ENCODE results near the gene PHACTR1. TPM values are rescaled to one million over a fixed set of nuclear protein-coding genes. Genes with fewer than 3 reads are reported as not detected.

The PHACTR1 gene
- polyA plus RNA-seq, 3 donors = 6.1 to 26.9 (median 7.6) TPM

DNA sequence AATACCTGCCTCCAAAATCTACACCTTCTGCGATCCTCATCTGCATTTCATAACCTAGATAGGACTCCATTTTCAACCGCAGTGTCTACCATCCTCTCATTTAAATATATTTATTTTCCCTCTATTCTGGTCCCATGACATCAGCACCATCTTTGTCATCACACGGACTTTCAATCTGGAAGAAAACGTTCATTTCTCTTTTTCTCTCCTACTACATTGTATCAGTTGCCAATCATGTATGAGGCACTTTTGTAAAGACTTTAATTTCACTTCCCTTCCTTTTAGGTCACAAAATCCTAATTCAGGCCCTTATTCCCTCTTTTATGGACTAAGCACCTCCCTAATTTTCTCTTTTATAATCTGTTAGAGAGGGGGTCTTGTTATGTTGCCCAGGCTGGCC is 89.6 kb downstream of the PHACTR1 start:
- TF ChIP-seq, protein P1, sequence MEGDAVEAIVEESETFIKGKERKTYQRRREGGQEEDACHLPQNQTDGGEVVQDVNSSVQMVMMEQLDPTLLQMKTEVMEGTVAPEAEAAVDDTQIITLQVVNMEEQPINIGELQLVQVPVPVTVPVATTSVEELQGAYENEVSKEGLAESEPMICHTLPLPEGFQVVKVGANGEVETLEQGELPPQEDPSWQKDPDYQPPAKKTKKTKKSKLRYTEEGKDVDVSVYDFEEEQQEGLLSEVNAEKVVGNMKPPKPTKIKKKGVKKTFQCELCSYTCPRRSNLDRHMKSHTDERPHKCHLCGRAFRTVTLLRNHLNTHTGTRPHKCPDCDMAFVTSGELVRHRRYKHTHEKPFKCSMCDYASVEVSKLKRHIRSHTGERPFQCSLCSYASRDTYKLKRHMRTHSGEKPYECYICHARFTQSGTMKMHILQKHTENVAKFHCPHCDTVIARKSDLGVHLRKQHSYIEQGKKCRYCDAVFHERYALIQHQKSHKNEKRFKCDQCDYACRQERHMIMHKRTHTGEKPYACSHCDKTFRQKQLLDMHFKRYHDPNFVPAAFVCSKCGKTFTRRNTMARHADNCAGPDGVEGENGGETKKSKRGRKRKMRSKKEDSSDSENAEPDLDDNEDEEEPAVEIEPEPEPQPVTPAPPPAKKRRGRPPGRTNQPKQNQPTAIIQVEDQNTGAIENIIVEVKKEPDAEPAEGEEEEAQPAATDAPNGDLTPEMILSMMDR (IDR thresholded peaks at IDR 0.05) = no peak
- Histone ChIP-seq H3K79me2 (ENCODE audit: insufficient read depth, low read length) (no peaks in the 10 kb centered on the region), H4K20me1 (ENCODE audit: insufficient read depth, low read length) (no peaks in the 10 kb centered on the region), H3K4me2 (replicated peaks; ENCODE audit: extremely low read depth, low read length, poor library complexity, severe bottlenecking) (no peak overlapping the region), H3K9ac (ENCODE audit: insufficient read depth, low read length, poor library complexity, severe bottlenecking) (no peak overlapping the region), H3K27ac (ENCODE audit: low read depth in 1 of 2, low read length in 2 of 2) (no peak overlapping the region), H3K27me3 (ENCODE audit: control insufficient read depth in 2 of 2, insufficient read depth in 2 of 2, low read length in 2 of 2) (no peaks in the 10 kb centered on the region), H3K4me1 (ENCODE audit: control insufficient read depth in 1 of 2, insufficient read depth in 2 of 2, low read length in 2 of 2) (no peaks in the 10 kb centered on the region), H3K9me3 (replicated peaks in 1 of 2; ENCODE audit: control insufficient read depth in 1 of 2, insufficient read depth in 1 of 2, low read length in 2 of 2) (no peaks in the 10 kb centered on the region), H2AFZ (ENCODE audit: insufficient read depth, low read depth, low read length, poor library complexity, severe bottlenecking) (no peak overlapping the region), H3K36me3 (replicated peaks in 1 of 2; ENCODE audit: control insufficient read depth in 1 of 2, insufficient read depth in 2 of 2, low read length in 2 of 2) (no peaks in the 10 kb centered on the region), H3K4me3 (replicated peaks in 1 of 3; ENCODE audit: low read depth in 2 of 3, low read length in 3 of 3) (no peak overlapping the region)
- Mint-ChIP-seq H3K27me3 (ENCODE audit: low read depth in 3 of 3) (peaks cover 2 to 7% (median 3%) of the 10 kb centered on the region in 3 donors), H3K4me3 (no peak overlapping the region), H3K4me1 (peaks cover 8% of the 10 kb centered on the region), H3K27ac (no peak overlapping the region), H3K36me3 (no peaks in the 10 kb centered on the region), H3K9me3 (peaks cover 0 to 1% (median 0%) of the 10 kb centered on the region in 7 donors)
- 90% methylated on average over 2 of the region's 4 CpGs for WGBS (ENCODE audit: insufficient coverage)
- intact Hi-C loops (cut with micrococcal nuclease) = no loop called here
- DNase-seq = no peak

DNA sequence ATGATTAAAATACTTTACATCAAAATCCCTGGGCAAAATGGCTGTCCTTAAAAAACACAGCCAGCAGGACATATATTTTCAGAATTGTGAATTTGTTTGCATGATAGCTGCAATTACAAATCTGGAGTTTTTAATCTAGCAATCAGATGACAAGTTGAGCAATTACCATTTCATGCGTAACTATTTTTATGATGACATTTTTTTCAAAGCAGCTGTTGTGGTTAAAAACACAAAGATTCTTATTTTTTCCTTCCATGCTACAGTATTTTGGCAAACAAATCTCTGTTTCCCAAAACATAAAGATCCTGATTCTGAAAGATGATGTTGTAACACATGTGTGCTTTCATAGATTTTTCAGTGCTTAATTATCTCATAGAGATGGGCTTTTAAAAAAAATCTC is 90.2 kb downstream of the PHACTR1 start:
- no CpG with 5 or more reads among the region's 1 CpG for WGBS (ENCODE audit: insufficient coverage)
- no peaks in the 10 kb centered on the region for H3K79me2 ChIP-seq (ENCODE audit: insufficient read depth, low read length)
- no peak overlapping the region for H3K4me2 ChIP-seq (replicated peaks; ENCODE audit: extremely low read depth, low read length, poor library complexity, severe bottlenecking)
- H4K20me1 ChIP-seq (ENCODE audit: insufficient read depth, low read length) = no peaks in the 10 kb centered on the region
- no peak overlapping the region for H3K27ac Mint-ChIP-seq
- H3K36me3 Mint-ChIP-seq = no peaks in the 10 kb centered on the region
- peaks cover 2 to 4% (median 2%) of the 10 kb centered on the region in 3 donors for H3K27me3 Mint-ChIP-seq (ENCODE audit: low read depth in 3 of 3)
- H3K36me3 ChIP-seq (replicated peaks in 1 of 2; ENCODE audit: control insufficient read depth in 1 of 2, insufficient read depth in 2 of 2, low read length in 2 of 2) = no peaks in the 10 kb centered on the region
- H3K9me3 ChIP-seq (replicated peaks in 1 of 2; ENCODE audit: control insufficient read depth in 1 of 2, insufficient read depth in 1 of 2, low read length in 2 of 2) = no peaks in the 10 kb centered on the region
- DNase-seq = no peak
- no peak overlapping the region for H3K9ac ChIP-seq (ENCODE audit: insufficient read depth, low read length, poor library complexity, severe bottlenecking)
- H3K9me3 Mint-ChIP-seq = peaks cover 0 to 1% (median 0%) of the 10 kb centered on the region in 7 donors
- no peak overlapping the region for H3K4me3 Mint-ChIP-seq
- TF ChIP-seq, protein P1 (IDR thresholded peaks at IDR 0.05) = no peak
- no peak overlapping the region for H3K4me3 ChIP-seq (replicated peaks in 1 of 3; ENCODE audit: low read depth in 2 of 3, low read length in 3 of 3)
- no peaks in the 10 kb centered on the region for H3K27me3 ChIP-seq (ENCODE audit: control insufficient read depth in 2 of 2, insufficient read depth in 2 of 2, low read length in 2 of 2)
- peaks cover 12% of the 10 kb centered on the region for H3K4me1 Mint-ChIP-seq
- no peak overlapping the region for H2AFZ ChIP-seq (ENCODE audit: insufficient read depth, low read depth, low read length, poor library complexity, severe bottlenecking)
- no peak overlapping the region for H3K27ac ChIP-seq (ENCODE audit: low read depth in 1 of 2, low read length in 2 of 2)
- intact Hi-C loops (cut with micrococcal nuclease) = no loop called here
- no peaks in the 10 kb centered on the region for H3K4me1 ChIP-seq (ENCODE audit: control insufficient read depth in 1 of 2, insufficient read depth in 2 of 2, low read length in 2 of 2)

Data from CD14-positive monocyte (primary cell).